ENCODE results near the gene AP1AR. TPM values are rescaled to one million over a fixed set of nuclear protein-coding genes. Genes with fewer than 3 reads are reported as not detected.
"Not testable (repeated sequence)": the region's sequence is repeated elsewhere in the genome, so short reads cannot be mapped to it uniquely, and the experiment has no call there.

AP1AR gene
- total and polyA plus RNA-seq, 2 donors = 21.9 to 29.1 TPM

DNA sequence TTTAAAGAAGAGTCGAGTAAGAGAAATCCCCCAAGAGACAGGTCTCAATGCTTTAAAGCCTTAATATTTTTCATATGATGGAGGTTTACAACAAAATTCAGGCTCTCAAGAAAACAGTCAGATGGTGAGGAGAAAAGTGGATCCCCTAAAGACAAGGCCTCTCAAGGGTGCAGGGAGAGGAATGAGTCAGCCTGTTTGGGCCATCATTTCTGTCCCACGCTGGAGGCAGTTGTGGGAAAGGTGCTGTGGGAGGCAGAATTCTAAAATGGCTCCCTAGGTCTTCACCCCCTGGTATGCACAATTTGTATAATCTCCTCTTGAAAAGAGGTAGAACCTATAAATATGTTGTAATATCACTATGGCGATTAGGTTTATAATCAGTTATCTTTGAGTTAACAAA lies 58.8 kb downstream of the AP1AR start:
- Histone ChIP-seq H3K4me3 (ENCODE audit: low read depth, low read length) (no peak overlapping the region), H3K36me3 (ENCODE audit: insufficient read depth) (no peaks in the 10 kb centered on the region), H3K4me1 (ENCODE audit: insufficient read depth) (no peaks in the 10 kb centered on the region), H3K27ac (ENCODE audit: low read depth) (no peak overlapping the region)
- DNase-seq (ENCODE audit: extremely low spot score) = no peak
- WGBS = 81% methylated on average over 3 of the region's 3 CpGs

DNA sequence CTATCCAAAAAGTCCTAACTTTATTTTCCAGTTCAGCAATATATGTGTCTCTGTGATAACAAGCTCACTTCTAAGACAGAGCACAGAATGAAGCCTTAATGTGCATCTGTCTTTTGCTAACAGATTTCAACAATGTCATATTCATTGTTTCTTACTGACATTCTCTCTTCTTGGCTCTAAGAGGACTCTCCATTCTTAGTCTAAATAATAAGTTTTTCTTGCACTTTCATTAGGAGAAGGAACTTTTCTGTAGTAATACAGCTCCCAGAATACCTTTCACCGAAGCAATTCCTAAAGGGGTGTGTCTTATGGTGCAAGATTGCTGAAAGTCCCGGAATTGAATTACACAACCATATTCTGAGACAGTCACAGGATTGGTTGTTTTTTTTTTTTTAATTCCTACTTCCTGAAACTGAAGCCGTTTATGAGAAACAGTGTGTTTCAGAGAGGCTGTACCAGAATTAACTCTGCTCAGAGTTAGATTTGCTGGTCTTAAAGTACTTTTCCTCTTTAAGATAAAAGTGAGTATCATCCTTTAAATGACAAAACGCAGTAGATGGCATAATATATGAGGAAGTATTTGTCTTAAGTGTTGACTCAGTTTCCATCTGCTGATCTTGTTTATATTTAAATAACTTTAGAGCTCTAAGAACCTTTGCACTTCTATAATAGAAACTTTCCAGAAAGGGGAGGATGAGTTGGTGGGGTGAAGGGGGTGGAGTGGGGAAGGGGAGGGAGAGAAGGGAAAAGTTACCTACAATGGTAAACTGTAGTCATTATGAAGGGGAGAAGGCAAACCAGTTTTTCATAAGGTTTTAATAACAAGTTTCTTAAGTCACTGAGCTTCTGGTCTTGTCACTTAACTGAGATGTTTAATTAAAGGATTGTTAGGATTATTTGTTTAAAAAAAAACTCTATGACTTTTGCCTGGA lies 65.6 kb downstream of the AP1AR start, which contains the start of gene ALPK1:
ALPK1 (plus strand) TSS at position 421 of the 932 bp plus-strand sequence.
- Histone ChIP-seq H3K4me1 (ENCODE audit: insufficient read depth) (no peaks in the 10 kb centered on the region), H3K36me3 (ENCODE audit: insufficient read depth) (peaks cover under 1% of the 10 kb centered on the region), H3K4me3 (ENCODE audit: low read depth, low read length) (peak within 1 kb of the TSS; percentile 46), H3K27ac (ENCODE audit: low read depth) (peak within 1 kb of the TSS; percentile 23)
- WGBS = under 1% methylated on average over 4 of the region's 4 CpGs
- DNase-seq (ENCODE audit: extremely low spot score) = peak; percentile 79

DNA sequence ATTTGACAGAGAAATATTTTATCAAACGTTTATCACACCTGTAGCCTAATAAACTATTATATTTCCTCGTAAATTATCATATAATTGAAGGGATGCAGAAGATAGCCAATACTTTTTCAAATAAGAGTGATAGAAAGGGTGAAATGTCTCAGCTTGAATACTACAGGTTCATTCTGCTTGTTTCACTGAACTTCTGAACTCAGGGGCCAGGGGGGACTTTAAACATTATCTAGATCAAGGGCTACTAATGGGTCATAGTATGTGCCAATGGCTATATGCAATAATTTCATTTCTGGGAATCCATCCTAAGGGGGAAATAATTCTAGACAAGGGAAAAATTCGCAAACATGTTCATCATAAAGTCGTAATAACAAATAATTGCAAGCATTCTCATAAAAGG lies 68.1 kb downstream of the AP1AR start:
- 83% methylated on average over 4 of the region's 4 CpGs for WGBS

DNA sequence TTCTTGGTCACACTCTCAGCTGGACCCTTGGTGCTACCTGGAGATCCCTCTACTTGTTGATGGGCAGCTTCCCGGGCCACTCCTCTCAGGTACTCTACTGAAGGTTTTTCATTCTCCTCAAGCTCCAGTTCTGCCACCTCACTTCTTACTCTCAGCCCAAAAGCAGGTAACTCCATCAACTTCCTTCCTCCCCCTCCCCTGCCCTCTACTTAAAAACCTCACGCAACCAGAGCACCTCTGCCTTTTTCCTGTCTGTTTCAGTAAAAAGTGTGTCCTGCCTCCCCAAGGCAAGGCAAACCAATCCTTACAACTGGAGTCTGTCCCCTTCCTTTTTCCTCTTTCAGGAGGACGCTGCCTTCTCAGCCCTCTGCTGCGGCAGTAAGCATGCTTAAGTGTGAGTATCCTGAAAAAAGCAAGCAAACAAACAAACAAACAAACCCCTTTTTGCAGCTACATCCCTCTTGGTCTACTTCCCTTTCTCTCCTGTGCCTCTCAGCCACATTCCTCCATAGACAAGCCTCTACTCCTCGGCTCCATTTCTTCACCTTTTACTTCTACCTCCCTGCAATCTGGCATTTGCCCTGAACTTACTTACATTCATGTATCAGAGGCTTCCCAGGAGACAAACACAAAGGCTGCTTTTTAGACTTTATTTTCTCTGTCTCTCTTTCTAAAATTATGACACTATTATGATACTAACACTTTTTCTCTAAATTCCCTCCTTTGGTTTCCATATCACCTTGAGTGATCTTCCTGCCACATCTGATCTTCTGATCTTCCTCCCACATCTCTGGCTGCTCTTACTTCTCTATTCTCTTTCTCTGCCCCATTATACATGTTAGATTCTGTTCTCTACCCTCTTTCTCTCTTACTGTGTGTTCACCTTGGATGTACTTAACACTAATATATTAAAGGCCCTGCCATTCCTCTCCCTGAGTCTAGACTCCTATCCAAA lies 71.0 kb downstream of the AP1AR start:
- H3K36me3 ChIP-seq (ENCODE audit: insufficient read depth) = peaks cover 2% of the 10 kb centered on the region
- H3K4me1 ChIP-seq (ENCODE audit: insufficient read depth) = no peaks in the 10 kb centered on the region
- H3K27ac ChIP-seq (ENCODE audit: low read depth) = no peak overlapping the region
- DNase-seq (ENCODE audit: extremely low spot score) = no peak
- no peak overlapping the region for H3K4me3 ChIP-seq (ENCODE audit: low read depth, low read length)
- 76% methylated on average over 5 of the region's 5 CpGs for WGBS

More for the DNA sequence above, 68.1 kb downstream of the AP1AR start:
- DNase-seq (ENCODE audit: extremely low spot score) = no peak
- Histone ChIP-seq H3K4me1 (ENCODE audit: insufficient read depth) (no peaks in the 10 kb centered on the region), H3K4me3 (ENCODE audit: low read depth, low read length) (no peak overlapping the region), H3K36me3 (ENCODE audit: insufficient read depth) (peaks cover 2% of the 10 kb centered on the region), H3K27ac (ENCODE audit: low read depth) (no peak overlapping the region)

DNA sequence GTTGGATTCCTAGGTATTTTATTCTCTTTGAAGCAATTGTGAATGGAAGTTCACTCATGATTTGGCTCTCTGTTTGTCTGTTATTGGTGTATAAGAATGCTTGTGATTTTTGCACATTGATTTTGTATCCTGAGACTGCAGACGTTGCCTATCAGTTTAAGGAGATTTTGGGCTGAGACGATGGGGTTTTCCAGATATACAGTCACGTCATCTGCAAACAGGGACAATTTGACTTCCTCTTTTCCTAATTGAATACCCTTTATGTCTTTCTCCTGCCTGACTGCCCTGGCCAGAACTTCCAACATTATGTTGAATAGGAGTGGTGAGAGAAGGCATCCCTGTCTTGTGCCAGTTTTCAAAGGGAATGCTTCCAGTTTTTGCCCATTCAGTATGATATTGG lies 73.9 kb downstream of the AP1AR start:
- not testable (repeated sequence) for DNase-seq (ENCODE audit: extremely low spot score); H3K36me3 ChIP-seq (ENCODE audit: insufficient read depth); H3K27ac ChIP-seq (ENCODE audit: low read depth); H3K4me3 ChIP-seq (ENCODE audit: low read depth, low read length); H3K4me1 ChIP-seq (ENCODE audit: insufficient read depth)
- WGBS = 62% methylated on average over 3 of the region's 3 CpGs

DNA sequence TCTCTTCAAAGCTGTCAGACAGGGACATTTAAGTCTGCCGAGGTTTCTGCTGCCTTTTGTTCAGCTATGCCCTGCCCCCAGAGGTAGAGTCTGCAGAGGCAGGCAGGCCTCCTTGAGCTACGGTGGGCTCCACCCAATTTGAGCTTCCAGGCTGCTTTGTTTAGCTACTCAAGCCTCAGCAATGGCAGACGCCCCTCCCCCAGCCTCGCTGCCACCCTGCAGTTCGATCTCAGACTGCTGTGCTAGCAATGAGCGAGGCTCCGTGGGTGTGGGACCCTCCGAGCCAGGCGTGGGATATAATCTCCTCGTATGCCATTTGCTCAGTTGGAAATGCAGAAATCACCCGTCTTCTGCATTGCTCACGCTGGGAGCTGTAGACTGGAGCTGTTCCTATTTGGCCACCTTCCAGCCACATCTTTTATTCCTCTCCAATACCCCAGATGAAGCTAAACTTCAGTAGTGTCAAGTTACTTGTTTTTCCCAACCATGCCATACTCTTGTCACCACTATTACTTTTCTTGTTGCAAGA lies 77.7 kb downstream of the AP1AR start:
- WGBS = 21% methylated on average over 12 of the region's 12 CpGs
- H3K4me3 ChIP-seq (ENCODE audit: low read depth, low read length) = not testable (repeated sequence)

DNA sequence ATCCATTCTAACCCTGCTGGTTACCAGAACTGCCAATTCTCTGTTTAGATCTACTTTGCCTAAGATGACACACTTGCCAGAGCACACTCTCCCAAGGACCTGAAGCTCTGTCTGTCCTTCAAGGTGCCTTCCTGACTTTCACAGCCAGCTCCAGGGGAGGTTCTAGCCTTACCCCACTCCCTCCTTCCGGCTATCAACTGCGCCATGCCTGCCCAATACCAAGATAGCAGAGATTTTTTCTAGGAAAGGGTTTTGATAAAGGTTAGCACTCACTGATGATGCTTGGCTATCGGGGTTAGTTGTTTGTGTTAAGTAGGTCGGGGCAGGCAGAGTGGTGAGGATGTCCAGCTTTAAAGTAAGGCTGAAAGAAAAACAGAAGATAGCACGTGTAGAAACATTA lies 79.9 kb downstream of the AP1AR start:
- WGBS = 75% methylated on average over 5 of the region's 5 CpGs
- H3K4me3 ChIP-seq (ENCODE audit: low read depth, low read length) = no peak overlapping the region
- H3K4me1 ChIP-seq (ENCODE audit: insufficient read depth) = no peaks in the 10 kb centered on the region
- no peak overlapping the region for H3K27ac ChIP-seq (ENCODE audit: low read depth)
- no peak for DNase-seq (ENCODE audit: extremely low spot score)
- no peaks in the 10 kb centered on the region for H3K36me3 ChIP-seq (ENCODE audit: insufficient read depth)

More for the DNA sequence above, 77.7 kb downstream of the AP1AR start:
- DNase-seq (ENCODE audit: extremely low spot score); H3K36me3 ChIP-seq (ENCODE audit: insufficient read depth); H3K27ac ChIP-seq (ENCODE audit: low read depth); H3K4me1 ChIP-seq (ENCODE audit: insufficient read depth): not testable (repeated sequence)

DNA sequence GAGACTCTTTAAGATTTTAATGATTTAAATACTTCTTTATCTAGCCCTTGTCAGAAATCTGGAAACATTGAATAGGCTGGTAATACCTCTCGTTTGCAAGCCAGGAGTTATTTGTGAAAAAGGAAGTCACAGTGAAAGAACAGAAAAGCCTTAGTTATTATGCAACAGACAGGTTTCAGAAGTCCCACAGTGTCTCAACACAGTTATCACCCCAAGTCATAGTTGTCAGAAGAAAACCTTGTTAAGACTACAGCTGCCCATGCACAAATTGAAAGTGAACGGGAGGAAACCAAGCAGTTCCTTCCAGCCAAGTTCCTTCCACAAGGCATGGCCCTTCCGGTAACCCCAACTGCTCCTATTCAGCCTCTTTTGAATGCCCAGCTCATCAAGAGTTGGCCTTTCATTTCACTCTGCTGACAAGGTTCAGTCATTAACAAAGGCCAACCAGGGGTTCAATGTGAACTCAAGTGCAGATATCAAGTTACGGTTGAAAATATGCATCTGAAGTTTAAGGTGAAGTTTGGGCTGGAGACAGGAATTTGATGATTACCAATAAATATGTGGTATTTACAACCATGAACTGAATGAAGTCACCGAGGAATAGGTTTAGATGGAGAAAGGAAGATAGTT lies 81.1 kb downstream of the AP1AR start:
- WGBS = 85% methylated on average over 5 of the region's 5 CpGs
- DNase-seq (ENCODE audit: extremely low spot score) = no peak
- Histone ChIP-seq H3K4me1 (ENCODE audit: insufficient read depth) (no peaks in the 10 kb centered on the region), H3K36me3 (ENCODE audit: insufficient read depth) (no peaks in the 10 kb centered on the region), H3K27ac (ENCODE audit: low read depth) (no peak overlapping the region), H3K4me3 (ENCODE audit: low read depth, low read length) (no peak overlapping the region)

DNA sequence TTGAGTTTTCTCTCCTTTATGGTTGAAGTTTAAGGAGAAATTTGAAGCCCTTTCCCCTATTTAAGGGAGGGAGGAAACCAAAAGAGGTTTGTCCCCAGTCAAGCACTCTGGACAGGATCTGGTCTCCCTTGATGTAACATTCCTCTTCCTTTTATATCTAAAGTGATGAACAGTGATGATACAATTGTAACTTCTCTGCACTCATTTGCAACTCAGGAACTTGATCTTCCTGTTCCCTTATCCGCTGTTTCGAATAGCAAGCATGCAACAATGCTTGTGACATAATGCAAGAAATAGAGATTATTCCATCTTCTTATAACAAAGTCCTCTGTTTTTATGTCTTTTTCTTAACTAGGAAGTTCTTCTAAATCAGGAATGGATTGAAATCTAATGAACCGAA lies 83.9 kb downstream of the AP1AR start:
- no peaks in the 10 kb centered on the region for H3K36me3 ChIP-seq (ENCODE audit: insufficient read depth)
- no peak for DNase-seq (ENCODE audit: extremely low spot score)
- no peak overlapping the region for H3K27ac ChIP-seq (ENCODE audit: low read depth)
- H3K4me1 ChIP-seq (ENCODE audit: insufficient read depth) = no peaks in the 10 kb centered on the region
- WGBS = 85% methylated on average over 3 of the region's 3 CpGs
- no peak overlapping the region for H3K4me3 ChIP-seq (ENCODE audit: low read depth, low read length)

DNA sequence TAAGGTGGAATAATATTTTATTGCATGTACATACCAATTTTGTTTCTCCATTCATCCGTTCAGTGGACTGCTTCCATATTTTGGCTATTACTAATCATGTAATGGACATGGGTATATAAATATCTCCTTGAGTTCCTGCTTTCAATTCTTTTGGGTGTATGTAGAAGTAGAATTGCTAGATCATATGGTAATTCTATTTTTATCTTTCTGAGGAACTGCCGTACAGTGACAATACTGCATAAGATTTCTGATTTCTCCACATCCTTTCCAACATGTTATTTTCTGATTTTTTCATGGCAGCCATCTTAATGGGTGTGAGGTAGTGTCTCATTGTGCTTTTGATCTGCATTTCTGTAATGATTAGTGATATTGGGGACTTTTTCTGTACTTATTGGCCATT lies 84.8 kb downstream of the AP1AR start:
- no peaks in the 10 kb centered on the region for H3K36me3 ChIP-seq (ENCODE audit: insufficient read depth)
- WGBS = 85% methylated on average over 2 of the region's 2 CpGs
- no peak overlapping the region for H3K4me3 ChIP-seq (ENCODE audit: low read depth, low read length)
- H3K4me1 ChIP-seq (ENCODE audit: insufficient read depth) = no peaks in the 10 kb centered on the region
- no peak for DNase-seq (ENCODE audit: extremely low spot score)
- no peak overlapping the region for H3K27ac ChIP-seq (ENCODE audit: low read depth)

DNA sequence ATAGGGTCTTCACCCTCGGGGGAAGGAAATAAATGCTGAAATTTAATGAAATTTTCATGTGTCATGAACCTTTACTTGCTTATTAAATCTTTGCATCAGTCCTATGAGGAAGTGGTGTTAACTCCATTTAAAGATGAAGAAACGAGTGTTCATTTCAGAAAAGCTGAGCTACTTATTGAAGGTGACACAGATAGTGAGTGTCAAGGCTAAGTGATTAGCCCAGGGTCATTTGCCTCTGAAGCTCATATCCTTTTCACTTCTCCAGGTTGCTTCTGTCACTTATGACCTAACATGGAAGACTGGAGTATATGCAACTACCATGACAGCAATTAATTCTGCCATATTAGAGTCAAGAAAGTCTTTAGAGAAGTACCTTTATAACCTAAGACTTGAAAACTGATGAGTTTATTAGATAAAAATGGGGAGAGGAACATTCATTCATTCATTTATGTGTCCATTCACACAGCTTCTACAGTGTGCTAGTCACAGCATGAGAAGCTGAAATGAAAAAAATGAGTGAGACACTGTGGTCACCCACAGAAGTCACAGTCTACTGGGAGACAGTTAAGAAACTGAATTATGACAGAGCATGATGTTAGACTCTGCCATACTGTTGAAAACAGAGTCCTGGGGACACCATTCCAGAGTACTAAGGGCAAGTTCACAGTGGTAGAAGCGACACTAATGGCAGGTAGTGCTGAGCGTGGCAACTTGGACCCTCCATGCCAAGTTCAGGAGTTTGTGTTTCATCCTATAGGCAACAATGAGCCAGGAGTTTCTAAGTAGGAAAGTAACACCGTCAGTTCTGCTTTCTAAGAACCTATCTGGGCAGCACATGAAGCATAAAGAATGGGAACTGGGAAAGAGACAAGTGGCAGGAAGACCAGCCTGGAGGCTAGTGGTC lies 86.9 kb downstream of the AP1AR start:
- no peaks in the 10 kb centered on the region for H3K4me1 ChIP-seq (ENCODE audit: insufficient read depth)
- no peaks in the 10 kb centered on the region for H3K36me3 ChIP-seq (ENCODE audit: insufficient read depth)
- WGBS = 91% methylated on average over 5 of the region's 5 CpGs
- H3K4me3 ChIP-seq (ENCODE audit: low read depth, low read length) = no peak overlapping the region
- no peak for DNase-seq (ENCODE audit: extremely low spot score)
- H3K27ac ChIP-seq (ENCODE audit: low read depth) = no peak overlapping the region
